ENCODE measurements around the gene AP5S1.

DNA sequence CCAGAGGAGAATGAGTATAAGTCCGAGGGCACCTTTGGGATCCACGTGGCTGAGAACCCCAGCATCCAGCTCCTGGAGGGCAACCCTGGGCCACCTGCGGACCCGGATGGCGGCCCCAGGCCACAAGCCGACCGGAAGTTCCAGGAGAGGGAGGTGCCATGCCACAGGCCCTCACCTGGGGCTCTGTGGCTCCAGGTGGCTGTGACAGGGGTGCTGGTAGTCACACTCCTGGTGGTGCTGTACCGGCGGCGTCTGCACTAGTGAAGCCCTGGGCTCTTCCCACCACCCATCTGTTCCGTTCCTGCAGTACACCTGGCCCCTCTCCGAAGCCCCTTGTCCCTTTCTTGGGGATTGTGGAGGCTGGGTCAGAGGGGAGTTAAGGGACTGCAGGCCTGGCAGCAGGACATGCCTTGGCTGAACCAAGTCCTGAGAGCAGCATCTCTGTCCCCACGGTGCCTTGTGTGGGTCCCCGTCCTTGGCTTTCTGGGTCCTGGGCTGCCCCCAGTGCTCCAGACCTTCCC lies 45.6 kb downstream of the AP5S1 start:
- TF ChIP-seq, protein P1, sequence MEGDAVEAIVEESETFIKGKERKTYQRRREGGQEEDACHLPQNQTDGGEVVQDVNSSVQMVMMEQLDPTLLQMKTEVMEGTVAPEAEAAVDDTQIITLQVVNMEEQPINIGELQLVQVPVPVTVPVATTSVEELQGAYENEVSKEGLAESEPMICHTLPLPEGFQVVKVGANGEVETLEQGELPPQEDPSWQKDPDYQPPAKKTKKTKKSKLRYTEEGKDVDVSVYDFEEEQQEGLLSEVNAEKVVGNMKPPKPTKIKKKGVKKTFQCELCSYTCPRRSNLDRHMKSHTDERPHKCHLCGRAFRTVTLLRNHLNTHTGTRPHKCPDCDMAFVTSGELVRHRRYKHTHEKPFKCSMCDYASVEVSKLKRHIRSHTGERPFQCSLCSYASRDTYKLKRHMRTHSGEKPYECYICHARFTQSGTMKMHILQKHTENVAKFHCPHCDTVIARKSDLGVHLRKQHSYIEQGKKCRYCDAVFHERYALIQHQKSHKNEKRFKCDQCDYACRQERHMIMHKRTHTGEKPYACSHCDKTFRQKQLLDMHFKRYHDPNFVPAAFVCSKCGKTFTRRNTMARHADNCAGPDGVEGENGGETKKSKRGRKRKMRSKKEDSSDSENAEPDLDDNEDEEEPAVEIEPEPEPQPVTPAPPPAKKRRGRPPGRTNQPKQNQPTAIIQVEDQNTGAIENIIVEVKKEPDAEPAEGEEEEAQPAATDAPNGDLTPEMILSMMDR (IDR thresholded peaks at IDR 0.05), result no peak
- no peak for TF ChIP-seq POLR2A (IDR thresholded peaks at IDR 0.05)

All from body of pancreas (tissue), 4 donors.